Measurements from ENCODE around the gene SBNO1. TPM values are rescaled to one million over a fixed set of nuclear protein-coding genes. Genes with fewer than 3 reads are reported as not detected.

The SBNO1 gene
- polyA plus RNA-seq, 2 donors: 4.1 to 4.8 TPM

DNA sequence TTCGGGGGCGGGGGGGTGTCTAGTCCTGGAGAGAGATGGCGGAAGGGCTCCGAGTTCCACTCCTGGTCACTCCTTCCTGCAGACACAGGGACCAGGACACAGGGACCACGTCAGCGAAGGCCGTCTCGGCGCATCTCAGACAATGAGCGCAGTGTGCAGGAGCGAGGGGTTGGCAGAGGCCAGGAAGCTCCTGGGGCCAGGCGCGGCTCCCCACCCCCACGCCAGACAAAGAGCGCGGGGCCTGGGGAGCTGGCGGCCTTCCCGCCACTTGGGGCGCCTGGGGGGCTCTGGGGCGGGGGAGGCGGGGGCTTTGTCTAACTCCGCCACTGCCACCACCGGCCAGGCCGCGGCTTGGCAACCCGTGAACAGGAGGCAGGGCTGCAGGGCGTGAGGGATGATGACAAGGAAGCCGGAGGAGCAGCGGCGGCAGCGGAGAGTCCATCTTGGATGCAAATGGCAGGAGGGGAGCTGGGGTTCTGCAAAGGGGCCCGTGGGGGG is 95.2 kb downstream of the SBNO1 start:
- H3K9me3 ChIP-seq (ENCODE audit: control insufficient read depth in 2 of 2, insufficient read depth in 1 of 2, low read depth in 1 of 2, low read length in 1 of 2): no peaks in the 10 kb centered on the region
- peak overlapping the region; percentile 74 to 81 for H3K27ac ChIP-seq (ENCODE audit: low read depth in 2 of 2, low read length in 1 of 2)
- H3K4me3 ChIP-seq (ENCODE audit: low read depth in 1 of 2, low read length in 2 of 2): peak overlapping the region; percentile 66 to 96
- peaks cover 6 to 25% of the 10 kb centered on the region in 2 donors for H3K36me3 ChIP-seq (ENCODE audit: control insufficient read depth in 2 of 2, insufficient read depth in 2 of 2, low read length in 1 of 2)
- peaks cover 5 to 31% of the 10 kb centered on the region in 2 donors for H3K4me1 ChIP-seq (ENCODE audit: control insufficient read depth in 2 of 2, insufficient read depth in 2 of 2, low read length in 1 of 2)
- 6 to 16% methylated on average over 29 to 32 of the region's 32 CpGs for WGBS, 2 donors
- no peaks in the 10 kb centered on the region for H3K27me3 ChIP-seq (ENCODE audit: control insufficient read depth in 1 of 2, insufficient read depth in 2 of 2, low read length in 2 of 2)

DNA sequence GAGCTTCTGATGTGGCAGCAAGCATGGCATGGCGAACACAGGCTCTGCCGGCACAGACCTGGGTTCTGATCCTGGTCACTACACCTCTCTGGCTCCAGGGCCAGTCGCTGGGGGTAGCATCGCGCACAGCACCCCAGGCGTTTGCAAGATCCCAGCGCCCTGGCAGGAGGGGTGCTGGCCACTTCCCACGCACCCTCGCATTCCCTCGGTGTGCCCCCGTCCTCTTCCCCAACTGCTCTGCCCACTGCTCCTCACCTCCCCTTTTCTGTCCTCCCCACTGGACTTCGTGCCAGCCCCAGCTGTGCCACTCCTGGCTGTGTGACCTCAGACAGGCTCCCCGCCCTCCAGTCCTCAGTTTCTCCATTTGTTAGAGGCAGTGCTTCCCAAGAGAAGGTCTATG is 95.8 kb downstream of the SBNO1 start:
- Histone ChIP-seq H3K27ac (ENCODE audit: low read depth in 2 of 2, low read length in 1 of 2) (peak overlapping the region; percentile 24 to 34), H3K4me3 (ENCODE audit: low read depth in 1 of 2, low read length in 2 of 2) (no peak overlapping the region), H3K27me3 (ENCODE audit: control insufficient read depth in 1 of 2, insufficient read depth in 2 of 2, low read length in 2 of 2) (no peaks in the 10 kb centered on the region), H3K4me1 (ENCODE audit: control insufficient read depth in 2 of 2, insufficient read depth in 2 of 2, low read length in 1 of 2) (peaks cover 5 to 31% of the 10 kb centered on the region in 2 donors), H3K9me3 (ENCODE audit: control insufficient read depth in 2 of 2, insufficient read depth in 1 of 2, low read depth in 1 of 2, low read length in 1 of 2) (no peaks in the 10 kb centered on the region), H3K36me3 (ENCODE audit: control insufficient read depth in 2 of 2, insufficient read depth in 2 of 2, low read length in 1 of 2) (peaks cover 6 to 25% of the 10 kb centered on the region in 2 donors)
- WGBS, 2 donors: 74 to 78% methylated on average over 13 of the region's 13 CpGs

DNA sequence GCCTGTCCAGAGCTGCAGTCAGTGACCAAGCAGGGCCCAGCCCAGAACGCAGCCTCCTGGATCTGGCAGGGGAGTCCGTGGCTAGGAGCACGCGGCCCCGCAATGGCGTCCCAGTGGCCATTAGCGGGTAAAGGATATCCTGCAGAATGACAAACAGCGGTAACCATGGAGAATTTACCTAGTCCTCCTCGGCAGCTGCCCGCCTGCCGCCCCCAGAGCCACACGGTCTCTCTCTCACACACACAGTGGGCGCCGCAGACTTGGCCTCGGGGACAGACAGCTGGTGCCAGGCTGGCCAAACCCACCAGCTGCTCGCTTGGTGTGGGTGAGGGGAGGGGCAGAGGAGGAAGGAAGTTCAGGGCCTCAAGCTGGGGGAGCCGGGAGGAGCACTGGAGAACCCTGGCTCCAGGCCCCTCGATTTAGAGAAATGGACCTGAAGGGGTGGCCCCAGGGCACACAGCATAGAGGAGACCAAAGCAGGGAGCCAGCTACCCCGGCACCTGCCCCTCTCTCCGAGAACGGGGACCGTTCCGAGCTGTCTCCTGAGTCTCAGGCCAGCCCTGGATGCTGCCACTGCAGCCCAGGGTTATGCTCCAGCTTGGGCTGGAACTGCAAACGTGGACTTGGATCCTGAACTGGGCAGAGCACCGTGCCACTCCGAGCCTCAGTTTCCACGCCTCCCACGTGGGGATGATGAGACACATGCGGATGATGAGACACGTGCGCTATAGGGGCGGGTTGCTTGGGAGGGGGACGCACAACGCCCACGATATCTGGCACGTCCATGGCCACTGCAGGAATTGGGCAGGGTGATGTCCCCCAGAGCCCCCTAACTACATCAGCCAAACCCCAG is 96.4 kb downstream of the SBNO1 start:
- Histone ChIP-seq H3K27ac (ENCODE audit: low read depth in 2 of 2, low read length in 1 of 2) (peak overlapping the region; percentile 1 to 50), H3K36me3 (ENCODE audit: control insufficient read depth in 2 of 2, insufficient read depth in 2 of 2, low read length in 1 of 2) (peaks cover 10 to 26% of the 10 kb centered on the region in 2 donors), H3K27me3 (ENCODE audit: control insufficient read depth in 1 of 2, insufficient read depth in 2 of 2, low read length in 2 of 2) (no peaks in the 10 kb centered on the region), H3K4me3 (ENCODE audit: low read depth in 1 of 2, low read length in 2 of 2) (no peak overlapping the region), H3K4me1 (ENCODE audit: control insufficient read depth in 2 of 2, insufficient read depth in 2 of 2, low read length in 1 of 2) (peaks cover 5 to 31% of the 10 kb centered on the region in 2 donors), H3K9me3 (ENCODE audit: control insufficient read depth in 2 of 2, insufficient read depth in 1 of 2, low read depth in 1 of 2, low read length in 1 of 2) (no peaks in the 10 kb centered on the region)
- 56 to 63% methylated on average over 36 of the region's 36 CpGs for WGBS, 2 donors

DNA sequence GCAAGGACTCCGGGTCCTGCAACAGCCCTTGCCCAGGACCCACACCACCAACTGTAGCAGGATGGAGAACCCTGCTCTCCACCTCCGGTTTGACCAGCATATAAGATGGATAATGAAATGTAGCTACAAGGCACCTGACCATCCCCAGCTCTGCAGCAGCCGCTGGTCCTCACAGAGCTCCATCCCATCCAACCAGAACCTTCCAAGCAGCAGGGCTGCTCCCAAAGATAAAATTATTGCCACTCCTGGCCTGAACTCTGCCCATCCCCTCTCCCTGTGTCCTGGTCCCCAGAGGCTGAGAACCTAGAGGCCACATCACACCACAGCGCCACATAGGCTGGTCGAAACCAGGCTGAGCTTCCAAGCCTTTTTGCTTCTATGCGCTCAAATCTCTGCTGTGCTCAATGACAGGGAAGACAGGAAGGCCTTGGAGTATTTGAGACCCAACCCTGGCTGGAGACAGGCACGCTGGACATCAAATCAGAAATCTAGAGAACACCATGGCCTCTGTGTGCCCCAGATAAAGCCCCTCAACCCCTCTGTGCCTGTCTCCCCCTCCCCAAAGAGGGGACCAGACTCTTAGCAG is 97.2 kb downstream of the SBNO1 start:
- H3K4me1 ChIP-seq (ENCODE audit: control insufficient read depth in 2 of 2, insufficient read depth in 2 of 2, low read length in 1 of 2): peaks cover 5 to 31% of the 10 kb centered on the region in 2 donors
- WGBS, 2 donors: 87 to 91% methylated on average over 7 of the region's 7 CpGs
- no peak overlapping the region for H3K4me3 ChIP-seq (ENCODE audit: low read depth in 1 of 2, low read length in 2 of 2)
- H3K9me3 ChIP-seq (ENCODE audit: control insufficient read depth in 2 of 2, insufficient read depth in 1 of 2, low read depth in 1 of 2, low read length in 1 of 2): no peaks in the 10 kb centered on the region
- H3K36me3 ChIP-seq (ENCODE audit: control insufficient read depth in 2 of 2, insufficient read depth in 2 of 2, low read length in 1 of 2): peaks cover 10 to 28% of the 10 kb centered on the region in 2 donors
- H3K27me3 ChIP-seq (ENCODE audit: control insufficient read depth in 1 of 2, insufficient read depth in 2 of 2, low read length in 2 of 2): no peaks in the 10 kb centered on the region
- peak overlapping the region; percentile 1 to 50 for H3K27ac ChIP-seq (ENCODE audit: low read depth in 2 of 2, low read length in 1 of 2)

DNA sequence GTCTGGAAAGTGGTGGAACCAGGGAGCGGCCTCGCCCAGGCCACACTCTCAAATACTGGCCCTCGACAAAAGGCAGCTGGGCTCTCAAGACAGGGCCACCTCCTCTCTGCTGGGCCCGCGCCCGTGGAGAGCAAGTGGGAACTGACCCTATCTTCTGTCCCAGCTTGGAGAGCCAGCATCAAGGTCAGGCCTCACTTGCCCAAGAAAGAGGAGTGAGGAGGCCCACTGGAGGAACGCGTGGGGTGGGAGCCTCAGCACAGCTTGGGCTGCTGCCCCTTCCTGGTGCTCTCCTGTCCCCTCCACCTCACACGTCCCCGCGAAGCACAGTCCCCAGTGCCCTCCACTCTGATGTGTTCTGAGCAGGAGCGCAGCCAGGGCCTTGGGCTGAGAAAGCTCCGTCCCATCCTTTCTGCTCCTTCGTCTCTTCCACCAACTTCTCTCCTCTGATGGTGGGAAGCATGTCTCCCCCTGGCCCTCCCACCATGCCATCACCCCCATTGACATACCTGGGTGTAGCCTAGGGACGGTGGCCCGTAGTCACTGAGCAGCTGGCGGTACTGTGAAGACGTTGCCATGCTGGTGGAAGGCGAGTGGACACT is 97.9 kb downstream of the SBNO1 start:
- Histone ChIP-seq H3K36me3 (ENCODE audit: control insufficient read depth in 2 of 2, insufficient read depth in 2 of 2, low read length in 1 of 2) (peaks cover 10 to 31% of the 10 kb centered on the region in 2 donors), H3K27me3 (ENCODE audit: control insufficient read depth in 1 of 2, insufficient read depth in 2 of 2, low read length in 2 of 2) (no peaks in the 10 kb centered on the region), H3K27ac (ENCODE audit: low read depth in 2 of 2, low read length in 1 of 2) (no peak overlapping the region), H3K4me3 (ENCODE audit: low read depth in 1 of 2, low read length in 2 of 2) (no peak overlapping the region), H3K9me3 (ENCODE audit: control insufficient read depth in 2 of 2, insufficient read depth in 1 of 2, low read depth in 1 of 2, low read length in 1 of 2) (no peaks in the 10 kb centered on the region), H3K4me1 (ENCODE audit: control insufficient read depth in 2 of 2, insufficient read depth in 2 of 2, low read length in 1 of 2) (peaks cover 5 to 31% of the 10 kb centered on the region in 2 donors)
- 88 to 90% methylated on average over 19 of the region's 19 CpGs for WGBS, 2 donors

DNA sequence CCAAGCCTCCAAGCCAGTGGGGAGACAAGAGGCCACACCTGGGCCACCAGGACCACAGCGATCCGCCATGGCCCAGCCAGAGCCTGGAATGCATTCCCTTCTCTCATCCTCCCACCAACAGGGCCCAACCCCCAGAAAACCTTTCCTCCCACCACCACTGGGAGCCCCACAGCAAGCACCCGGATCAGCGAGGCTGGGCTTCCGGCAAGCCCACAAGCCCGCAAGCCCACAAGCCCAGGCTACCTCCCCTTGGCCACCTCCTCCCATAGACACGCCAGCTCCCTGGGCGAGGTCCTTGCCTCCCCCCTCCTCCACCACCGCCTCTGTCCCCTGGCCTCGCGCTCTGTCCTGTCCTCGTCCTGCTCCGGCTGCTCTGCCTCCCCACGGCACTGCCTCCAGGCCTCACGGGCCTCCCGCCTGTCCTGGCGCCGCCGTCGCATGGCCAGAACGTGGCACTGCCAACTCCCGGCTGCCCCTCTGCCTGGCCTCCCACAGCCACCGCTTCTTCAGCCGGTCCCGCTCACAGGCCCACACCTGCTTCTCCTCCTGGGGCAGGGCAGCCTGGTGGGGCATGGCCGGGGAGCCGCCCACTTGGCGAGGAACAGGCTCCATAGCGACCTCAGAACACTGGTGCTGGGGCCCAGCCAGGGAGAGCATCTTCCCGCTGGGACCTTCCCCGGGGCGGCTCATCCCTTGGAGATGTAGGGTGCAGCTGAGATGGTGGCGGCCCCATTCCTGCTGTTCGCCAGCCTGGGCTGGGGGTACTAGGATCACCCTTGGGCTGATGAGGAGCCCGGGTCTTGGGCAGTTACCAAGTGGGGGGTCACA is 98.6 kb downstream of the SBNO1 start:
- no peaks in the 10 kb centered on the region for H3K9me3 ChIP-seq (ENCODE audit: control insufficient read depth in 2 of 2, insufficient read depth in 1 of 2, low read depth in 1 of 2, low read length in 1 of 2)
- peaks cover 5 to 31% of the 10 kb centered on the region in 2 donors for H3K4me1 ChIP-seq (ENCODE audit: control insufficient read depth in 2 of 2, insufficient read depth in 2 of 2, low read length in 1 of 2)
- H3K4me3 ChIP-seq (ENCODE audit: low read depth in 1 of 2, low read length in 2 of 2): no peak overlapping the region
- no peaks in the 10 kb centered on the region for H3K27me3 ChIP-seq (ENCODE audit: control insufficient read depth in 1 of 2, insufficient read depth in 2 of 2, low read length in 2 of 2)
- H3K27ac ChIP-seq (ENCODE audit: low read depth in 2 of 2, low read length in 1 of 2): no peak overlapping the region
- 56 to 80% methylated on average over 34 to 35 of the region's 35 CpGs for WGBS, 2 donors
- H3K36me3 ChIP-seq (ENCODE audit: control insufficient read depth in 2 of 2, insufficient read depth in 2 of 2, low read length in 1 of 2): peaks cover 11 to 34% of the 10 kb centered on the region in 2 donors

DNA sequence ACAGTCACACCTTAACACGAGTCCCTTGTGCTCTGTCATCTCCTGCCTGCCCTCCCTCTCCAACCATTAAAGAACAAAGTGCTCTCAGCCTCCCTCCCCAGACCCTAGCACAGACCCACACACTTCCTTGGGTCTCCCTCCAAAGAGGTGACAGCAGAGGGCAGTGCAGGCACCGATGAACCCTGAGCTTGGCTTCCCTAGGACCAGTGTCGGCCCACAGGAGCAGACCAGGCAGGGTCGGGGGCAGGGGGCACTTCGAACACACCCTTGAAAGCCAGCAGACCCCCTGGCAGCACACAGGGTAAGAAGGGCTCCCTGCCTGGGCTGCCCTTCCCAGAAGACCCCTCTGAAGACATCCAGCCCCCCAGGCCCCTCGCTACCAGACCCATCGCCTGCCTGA is 100.0 kb downstream of the SBNO1 start:
- H3K36me3 ChIP-seq (ENCODE audit: control insufficient read depth in 2 of 2, insufficient read depth in 2 of 2, low read length in 1 of 2): peaks cover 12 to 34% of the 10 kb centered on the region in 2 donors
- peaks cover 5 to 27% of the 10 kb centered on the region in 2 donors for H3K4me1 ChIP-seq (ENCODE audit: control insufficient read depth in 2 of 2, insufficient read depth in 2 of 2, low read length in 1 of 2)
- H3K9me3 ChIP-seq (ENCODE audit: control insufficient read depth in 2 of 2, insufficient read depth in 1 of 2, low read depth in 1 of 2, low read length in 1 of 2): no peaks in the 10 kb centered on the region
- 69 to 71% methylated on average over 7 of the region's 7 CpGs for WGBS, 2 donors
- H3K4me3 ChIP-seq (ENCODE audit: low read depth in 1 of 2, low read length in 2 of 2): no peak overlapping the region
- H3K27me3 ChIP-seq (ENCODE audit: control insufficient read depth in 1 of 2, insufficient read depth in 2 of 2, low read length in 2 of 2): no peaks in the 10 kb centered on the region
- H3K27ac ChIP-seq (ENCODE audit: low read depth in 2 of 2, low read length in 1 of 2): no peak overlapping the region

DNA sequence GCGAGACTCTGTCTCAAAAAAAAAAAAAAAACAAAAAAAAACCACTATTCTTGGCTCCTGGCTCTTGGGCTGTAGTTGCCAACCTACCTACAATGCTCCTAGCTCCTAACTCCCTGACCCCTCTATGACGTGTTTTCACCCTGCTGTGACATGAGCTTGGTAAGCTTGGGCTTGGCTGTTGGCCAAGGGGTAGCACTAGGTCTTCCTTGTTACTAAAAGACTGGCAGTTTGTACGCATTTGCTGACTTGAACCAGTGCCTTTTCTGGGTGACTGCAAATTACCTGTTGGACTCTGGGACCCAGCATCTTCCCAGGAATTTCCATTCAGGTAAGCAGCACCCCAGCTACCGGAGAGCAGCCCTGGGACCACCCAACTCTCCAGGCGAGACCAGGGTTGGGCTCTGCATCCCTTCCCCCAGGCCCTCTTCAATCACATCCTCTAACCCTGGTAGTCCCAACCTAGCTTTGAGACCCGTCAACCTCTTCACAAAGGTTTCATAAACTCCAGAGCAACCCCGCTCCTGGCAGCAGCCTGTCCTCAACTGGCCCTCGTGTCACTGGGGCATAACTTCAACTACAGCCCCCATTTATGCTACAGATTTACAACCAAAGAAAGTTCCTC is 101.3 kb downstream of the SBNO1 start:
- no peak overlapping the region for H3K27ac ChIP-seq (ENCODE audit: low read depth in 2 of 2, low read length in 1 of 2)
- no peaks in the 10 kb centered on the region for H3K9me3 ChIP-seq (ENCODE audit: control insufficient read depth in 2 of 2, insufficient read depth in 1 of 2, low read depth in 1 of 2, low read length in 1 of 2)
- no peaks in the 10 kb centered on the region for H3K27me3 ChIP-seq (ENCODE audit: control insufficient read depth in 1 of 2, insufficient read depth in 2 of 2, low read length in 2 of 2)
- H3K36me3 ChIP-seq (ENCODE audit: control insufficient read depth in 2 of 2, insufficient read depth in 2 of 2, low read length in 1 of 2): peaks cover 12 to 39% of the 10 kb centered on the region in 2 donors
- peaks cover 5 to 17% of the 10 kb centered on the region in 2 donors for H3K4me1 ChIP-seq (ENCODE audit: control insufficient read depth in 2 of 2, insufficient read depth in 2 of 2, low read length in 1 of 2)
- 81 to 90% methylated on average over 8 of the region's 8 CpGs for WGBS, 2 donors
- no peak overlapping the region for H3K4me3 ChIP-seq (ENCODE audit: low read depth in 1 of 2, low read length in 2 of 2)
